NCI-H82 treated with DMSO at 0.1 percent for 48 hours (cell line): ENCODE data around the gene CDH4.
A peak's percentile ranks its signal among the peaks of the same experiment; 100 is the strongest.

Source experiments
- DNase-seq: peaks from one replicate; lab custom pipeline; 2025; ENCODE audit not compliant: unreplicated experiment; lab: John Stamatoyannopoulos, UW

The CDH4 gene

DNA sequence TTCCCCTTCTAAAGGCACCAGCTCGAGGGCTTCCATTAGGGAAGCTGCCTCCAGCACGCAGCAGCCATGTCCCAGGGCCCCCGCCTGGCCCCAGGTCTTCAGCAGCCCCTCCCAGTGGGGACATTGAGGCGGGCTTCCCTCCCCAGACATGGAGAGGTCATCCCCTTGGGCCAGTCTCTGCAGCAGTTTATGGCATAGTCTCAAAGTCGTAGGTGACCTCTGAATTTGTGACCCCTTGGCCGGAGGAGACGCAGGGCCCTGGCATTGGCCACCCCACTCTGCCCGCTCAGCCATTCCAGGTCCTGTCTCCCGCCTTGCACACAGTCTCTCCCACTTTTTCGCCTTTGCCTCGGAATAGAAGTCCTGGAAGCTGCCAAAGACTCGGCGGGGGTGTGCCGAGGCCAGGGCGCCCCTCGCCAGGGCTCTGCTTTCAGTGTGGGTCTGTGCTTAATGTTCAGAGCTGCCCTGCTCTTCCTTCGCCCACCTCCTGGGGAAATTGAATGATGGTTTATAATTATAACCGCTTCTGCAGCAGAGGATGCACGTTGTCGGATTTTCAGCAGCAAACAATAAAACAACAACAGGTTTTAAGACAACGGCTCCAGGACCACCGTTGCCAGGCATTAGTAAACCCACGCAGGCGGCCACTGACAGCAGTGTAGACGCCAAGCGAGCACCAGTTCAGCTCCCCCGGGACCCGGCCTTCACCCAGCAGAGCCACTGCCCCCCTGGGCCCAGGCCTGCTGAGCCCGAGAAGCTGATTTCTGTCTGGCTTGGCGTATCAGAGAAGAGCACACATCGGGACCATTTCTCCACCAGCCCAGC, 626.6 kb downstream of the CDH4 start:
- DNase-seq: no peak

DNA sequence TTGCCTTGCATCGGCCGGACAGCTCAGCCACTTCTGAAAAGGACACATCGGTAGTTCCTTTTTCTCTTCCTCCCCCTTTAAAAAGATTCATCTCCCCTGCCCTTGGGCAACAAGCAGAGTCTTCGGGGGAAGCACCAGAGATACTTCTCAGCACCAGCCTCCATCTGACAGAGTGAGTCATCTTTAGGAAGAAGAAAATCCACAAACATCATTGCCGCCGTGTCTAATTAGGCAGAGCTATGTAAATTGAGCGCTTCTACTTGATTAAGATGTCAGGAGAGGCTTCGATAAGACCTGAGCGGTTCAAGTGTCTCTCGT, 627.2 kb downstream of the CDH4 start:
- no peak for DNase-seq

DNA sequence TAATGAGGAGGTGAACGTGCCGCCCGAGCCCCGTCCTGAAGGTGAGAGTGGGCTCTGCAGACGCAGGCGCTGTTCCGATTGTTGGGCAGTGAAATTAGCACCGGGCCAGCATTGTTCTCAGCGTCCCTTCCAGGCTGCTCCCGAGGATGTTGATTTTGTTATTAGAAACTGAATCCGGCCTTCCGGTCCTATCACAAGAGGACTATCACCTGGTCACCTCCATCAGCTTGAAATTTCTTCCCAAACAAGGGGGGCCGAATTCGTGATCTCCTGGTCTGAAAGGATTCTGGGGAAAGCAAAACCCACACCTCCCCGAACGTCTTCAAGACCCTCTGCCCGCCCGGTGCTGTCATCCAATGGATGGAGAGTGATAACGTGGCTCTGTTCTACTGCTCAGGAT, 627.6 kb downstream of the CDH4 start:
- no peak for DNase-seq

DNA sequence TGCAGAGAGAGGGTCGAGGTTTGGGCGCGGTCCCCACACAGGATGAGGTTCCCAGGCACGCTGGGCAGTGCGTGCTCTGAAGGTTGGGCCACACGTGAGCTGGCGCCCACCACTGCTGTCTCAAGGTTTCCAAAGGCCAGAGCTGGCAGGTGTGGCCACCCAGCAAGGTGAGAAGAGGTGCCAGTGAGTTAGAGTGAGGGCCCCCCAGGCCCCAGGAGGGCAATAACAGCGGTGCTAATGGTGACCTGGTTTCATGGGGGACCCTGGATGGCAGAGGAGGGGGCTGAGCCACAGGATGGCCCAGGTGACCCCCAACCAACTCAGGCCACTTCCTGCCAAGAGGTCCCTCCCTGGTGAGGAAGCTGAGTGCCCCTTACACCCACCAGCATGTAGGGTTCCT, 628.6 kb downstream of the CDH4 start:
- no peak for DNase-seq

DNA sequence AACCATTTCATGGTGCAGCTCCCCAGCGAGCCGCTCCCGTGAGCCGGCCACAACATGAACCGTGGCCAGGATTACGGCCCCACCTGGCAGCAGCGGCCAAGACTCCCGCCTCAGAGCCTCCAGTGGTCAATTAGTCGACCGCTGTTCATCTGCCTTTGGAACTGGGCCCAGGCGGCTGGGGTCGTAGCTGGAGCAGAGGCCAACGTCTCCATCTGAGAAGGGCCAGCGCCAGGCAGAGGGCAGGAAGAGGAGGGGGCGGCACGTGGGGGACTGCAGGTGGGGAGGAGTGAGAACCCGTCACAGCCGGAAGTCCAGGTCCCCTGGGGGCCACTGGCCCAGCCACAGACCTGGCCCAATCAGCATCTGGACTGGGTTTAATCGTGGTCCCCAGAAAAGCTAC, 629.4 kb downstream of the CDH4 start:
- DNase-seq: no peak

DNA sequence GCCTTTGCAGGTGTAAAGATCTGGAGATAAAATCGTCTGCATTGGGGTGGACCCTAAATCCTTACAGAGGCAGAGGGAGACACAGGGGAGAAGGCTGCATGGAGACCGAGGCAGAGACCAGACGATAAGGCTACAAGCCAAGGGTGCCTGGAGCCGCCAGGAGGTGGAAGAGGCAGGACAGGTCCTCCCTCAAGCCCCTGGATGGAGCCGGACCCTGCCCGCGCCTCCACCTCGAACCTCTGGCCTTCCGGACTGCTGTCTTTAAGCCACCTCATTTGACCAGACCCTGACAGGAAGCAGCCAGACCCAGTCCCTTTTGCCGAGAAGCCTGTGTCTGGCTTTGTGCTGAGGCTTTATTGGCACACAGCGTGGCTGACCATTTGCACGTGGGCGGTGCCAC, 629.8 kb downstream of the CDH4 start:
- DNase-seq: no peak

DNA sequence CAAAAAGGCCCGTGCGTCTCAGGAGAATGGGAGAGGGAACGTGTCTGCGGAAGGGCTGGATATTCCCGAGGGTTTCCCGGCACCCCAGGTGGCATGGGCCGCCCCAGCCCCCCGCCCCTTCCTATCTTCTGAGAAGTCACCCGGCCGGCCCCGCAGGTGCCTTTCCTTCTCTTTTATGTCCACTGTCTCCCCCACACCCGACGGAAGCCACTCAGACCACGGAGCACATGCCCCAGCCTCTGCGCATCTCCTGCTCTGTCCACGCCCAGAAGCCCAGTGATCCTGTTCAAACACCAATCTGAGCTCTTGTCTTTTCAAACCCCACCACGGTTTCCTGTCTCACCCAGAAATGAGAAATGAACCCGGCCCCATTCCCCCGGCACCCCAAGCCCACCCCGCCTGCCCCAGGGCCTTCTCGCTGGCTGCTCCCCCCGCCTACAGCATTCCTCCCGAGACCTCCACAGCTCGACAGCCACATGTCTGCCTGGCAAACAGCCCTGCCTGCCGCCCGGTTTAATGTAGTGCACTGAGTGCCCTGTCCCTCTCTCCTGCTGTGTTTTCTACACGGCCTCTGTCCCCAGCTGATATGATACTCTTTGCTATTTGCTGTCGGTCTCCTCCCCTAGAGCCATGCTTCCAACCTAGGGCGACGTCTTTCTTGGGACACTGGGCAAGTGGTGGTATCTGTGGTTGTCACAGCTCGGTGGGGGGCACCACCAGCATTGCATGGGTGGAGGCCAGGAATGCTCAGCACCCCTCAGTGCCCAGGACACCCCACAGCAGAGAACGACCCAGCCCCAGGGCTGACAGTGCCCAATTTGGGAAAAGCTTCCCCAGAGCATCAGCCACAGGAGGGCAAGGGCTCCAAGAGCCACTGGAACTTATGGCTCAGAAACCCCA, 630.9 kb downstream of the CDH4 start:
- DNase-seq: no peak

DNA sequence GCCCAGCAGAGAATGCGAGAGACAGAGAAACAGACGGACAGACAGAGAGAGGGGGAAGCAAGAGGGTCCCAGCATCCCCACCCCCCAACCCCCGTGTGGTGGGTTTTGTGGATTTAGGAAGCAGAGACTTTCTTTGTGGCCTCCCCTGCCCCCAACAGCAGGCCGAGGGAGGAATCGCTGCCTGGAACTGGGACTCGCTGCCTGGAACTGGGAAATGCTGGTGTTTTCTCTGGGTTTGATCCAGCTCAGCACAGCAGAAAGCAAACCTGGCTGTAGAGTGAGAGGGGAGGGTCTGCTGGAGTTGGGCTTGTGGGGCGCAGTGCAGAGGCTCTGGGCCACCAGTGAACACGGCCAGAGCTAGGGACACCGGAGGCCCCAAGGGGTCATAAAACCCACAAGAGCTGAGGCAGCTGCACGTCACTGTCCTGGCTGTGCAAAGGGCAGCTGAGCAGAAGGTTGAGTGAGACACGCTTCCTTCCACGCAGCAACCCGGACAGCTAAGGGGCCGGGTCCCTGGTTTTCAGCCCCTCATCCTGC, 631.9 kb downstream of the CDH4 start:
- DNase-seq: no peak

DNA sequence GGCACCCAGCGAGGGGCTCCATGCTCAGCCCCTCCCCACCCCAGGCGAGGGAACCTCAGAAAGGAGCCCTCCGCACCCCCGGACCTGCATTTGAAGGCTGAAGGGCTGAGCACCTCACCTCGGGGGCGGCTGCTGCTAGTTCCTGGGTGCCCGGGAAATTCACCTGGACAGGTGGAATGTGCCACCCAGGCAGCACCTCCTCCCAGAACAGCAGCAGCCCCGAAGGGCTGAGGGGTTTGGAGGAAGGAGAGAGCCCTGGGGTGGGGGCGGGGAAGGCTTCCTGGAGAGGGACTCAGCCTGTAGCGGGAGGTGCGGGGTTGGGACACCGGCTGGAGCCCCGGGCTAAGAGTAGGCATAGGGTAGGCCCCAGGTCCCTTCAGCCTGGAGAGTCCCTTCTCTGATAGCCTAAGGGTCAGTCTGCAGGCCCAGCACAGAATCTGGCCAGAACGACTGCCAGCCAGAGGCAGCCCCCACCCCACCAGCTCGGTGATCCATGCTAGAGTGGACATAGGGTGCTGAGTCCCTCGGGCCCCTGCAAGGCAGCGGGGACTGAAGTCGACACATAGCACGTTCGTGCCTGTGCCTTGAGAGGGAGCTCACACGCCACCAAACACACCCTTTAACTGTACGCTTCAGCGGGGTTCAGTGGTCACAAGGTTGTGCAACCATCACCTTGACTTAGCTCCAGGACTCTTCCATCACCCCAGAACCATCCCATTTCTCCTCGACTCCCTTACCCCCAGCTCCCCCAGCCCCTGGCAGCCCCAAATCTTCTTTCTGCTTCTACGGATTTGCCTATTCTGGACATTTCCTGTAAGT, 632.7 kb downstream of the CDH4 start:
- no peak for DNase-seq

DNA sequence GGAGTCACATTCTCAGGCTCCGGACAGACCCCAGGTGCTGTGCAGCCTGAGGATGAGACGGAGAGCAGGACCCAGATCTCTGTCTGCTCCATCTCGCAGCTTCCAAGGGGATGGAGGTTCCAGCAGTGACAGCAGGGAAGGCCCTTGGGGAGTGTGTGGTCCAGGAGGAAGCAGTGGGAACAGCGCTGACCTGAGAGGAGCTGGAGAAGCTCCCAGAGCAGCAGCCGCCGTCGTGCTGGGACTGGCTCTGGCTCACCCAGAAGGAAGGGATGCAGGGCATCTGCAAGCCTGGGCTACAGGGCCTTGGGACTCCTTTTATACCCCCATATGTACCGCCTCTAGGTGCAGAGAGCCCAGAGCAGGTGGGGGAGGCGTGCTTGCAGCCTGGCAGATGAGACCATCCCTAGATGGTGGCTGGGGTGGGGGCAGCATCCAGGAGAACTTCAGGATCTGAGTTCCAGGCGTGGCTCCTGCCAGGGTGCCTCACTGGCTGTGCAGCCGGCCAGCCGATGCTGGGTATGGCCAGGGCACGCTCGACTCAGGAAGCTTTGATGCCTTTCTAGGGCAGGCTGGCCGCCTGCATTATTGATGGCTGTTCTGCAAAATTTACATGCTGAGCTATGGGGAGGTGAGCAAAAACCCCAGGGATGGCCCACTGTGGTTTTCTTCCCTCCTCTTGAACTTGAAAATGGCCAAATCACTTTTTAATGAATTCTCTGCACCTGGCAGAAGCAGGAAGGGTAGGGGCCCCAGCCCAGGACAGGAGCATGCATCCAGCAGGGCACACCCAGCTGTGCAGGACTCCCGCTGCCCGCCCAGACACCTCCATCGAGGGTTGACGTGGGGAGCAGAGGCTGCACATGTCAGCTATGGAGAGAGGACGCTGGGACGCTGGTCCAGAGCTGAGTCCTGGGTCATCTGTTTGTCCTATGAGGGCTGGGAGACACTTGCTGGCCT, 634.0 kb downstream of the CDH4 start:
- no peak for DNase-seq

DNA sequence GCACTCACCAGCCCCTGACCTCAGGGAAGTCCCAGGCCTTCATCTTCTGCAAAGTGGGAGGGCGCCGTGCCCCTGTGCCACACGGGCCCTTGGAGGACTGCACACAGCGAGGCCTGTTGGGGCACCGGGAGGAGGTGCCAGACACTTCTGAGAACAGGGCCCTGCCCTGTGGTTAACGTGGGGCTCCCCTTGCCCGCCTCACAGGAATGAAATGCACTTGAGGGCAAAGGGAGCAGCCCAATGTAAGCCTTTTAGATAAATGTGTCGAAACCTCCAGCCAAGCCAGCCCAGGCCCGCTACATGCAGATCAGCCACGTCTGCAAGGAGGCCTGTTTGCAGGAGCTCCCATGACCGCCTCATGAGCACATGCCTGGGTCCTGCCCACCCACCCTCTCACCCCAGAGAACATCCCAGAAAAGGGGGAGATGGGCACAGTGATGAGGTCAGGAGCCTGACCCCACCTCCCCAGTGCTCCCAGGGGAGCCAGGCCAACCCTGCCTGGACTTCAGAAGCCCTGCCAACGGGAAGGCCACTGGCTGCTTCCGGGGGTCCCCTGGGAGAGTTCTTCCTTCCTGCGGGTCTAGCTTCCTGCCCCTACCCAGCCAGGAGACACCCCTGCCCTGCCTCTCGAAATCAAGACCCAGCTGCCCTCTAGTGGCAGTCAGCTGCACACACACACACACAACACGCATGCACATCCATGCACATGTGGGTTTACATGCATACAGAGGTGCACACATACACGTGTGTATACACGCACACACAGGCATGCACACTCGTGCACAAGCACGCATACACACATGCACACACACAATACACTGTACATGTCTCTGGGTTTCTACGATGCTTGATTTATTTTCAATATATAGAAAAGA, 634.9 kb downstream of the CDH4 start:
- DNase-seq: peak; percentile 1

DNA sequence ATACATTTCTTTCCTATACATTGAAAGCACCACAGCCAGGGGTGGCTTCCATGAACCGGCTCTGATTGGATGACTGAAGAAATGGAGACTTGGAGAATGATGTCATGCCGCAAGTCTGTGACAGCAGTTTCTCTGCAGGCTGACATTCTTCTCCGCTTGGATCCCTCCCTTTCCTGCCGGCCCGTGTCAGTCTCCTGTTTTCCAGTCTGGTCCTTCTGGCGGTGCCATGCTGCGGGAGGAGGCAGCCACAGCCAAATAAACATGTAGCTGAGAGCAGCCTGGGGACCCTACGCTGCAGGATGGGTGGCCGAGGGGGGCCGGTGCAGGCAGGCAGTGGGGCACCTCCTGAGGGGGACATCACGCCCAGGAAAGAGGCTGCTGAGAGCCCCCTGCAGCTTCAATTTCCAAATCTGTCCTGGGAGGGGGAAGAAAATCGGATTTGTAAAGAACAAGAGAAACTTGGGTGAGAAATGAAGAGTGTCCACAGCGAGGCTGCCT, 635.6 kb downstream of the CDH4 start:
- DNase-seq: no peak

DNA sequence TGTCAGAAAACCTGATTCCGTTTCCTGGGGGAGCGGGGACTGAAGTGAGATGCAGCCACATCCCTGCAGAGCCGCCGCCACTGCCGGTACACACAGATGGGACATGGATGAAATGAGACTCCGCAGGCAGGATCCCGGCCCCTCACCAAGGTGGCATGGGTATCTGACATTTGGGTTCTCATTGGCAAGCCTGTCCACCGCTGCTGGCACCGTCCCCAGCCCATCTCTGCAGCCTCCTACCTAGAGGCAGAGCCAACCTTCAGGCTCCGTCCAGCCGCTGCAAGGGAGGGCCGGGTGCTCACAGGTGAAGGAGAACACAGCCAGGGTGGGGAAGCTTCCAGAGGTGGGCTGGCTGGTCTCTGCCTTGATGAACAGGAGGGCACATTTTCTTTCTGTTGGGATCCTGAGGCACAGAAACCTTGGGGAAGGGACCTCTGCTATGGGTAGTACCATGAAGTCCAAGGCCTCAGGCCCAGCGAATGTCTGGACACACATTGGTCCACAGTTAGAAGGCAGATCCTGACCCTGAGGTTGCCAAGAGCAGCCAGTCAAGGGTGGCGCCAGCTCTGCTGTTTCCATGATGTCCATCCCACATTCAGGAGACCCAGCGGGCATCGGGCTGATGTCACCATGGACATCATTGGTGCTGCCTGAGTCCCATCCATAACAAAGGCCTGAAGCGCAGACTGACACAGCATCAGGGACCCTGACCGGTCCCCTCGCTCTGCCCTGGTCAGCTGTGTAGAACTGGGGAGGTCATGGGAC, 636.2 kb downstream of the CDH4 start:
- DNase-seq: no peak

DNA sequence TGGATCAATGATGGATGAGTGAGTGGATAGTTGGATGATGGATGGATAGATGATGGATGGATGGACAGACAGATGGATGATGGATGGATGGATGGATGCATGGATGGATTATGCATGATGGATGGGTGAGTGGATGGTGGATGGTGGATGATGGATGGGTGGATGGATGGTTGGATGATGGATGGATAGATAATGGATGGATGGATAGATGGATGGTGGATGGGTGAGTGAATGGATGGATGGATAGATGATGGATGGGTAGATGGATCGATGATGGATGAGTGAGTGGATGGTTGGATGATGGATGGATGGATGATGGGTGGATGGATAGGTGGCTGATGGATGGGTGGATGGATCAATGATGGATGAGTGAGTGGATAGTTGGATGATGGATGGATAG, 637.6 kb downstream of the CDH4 start:
- DNase-seq: no peak

DNA sequence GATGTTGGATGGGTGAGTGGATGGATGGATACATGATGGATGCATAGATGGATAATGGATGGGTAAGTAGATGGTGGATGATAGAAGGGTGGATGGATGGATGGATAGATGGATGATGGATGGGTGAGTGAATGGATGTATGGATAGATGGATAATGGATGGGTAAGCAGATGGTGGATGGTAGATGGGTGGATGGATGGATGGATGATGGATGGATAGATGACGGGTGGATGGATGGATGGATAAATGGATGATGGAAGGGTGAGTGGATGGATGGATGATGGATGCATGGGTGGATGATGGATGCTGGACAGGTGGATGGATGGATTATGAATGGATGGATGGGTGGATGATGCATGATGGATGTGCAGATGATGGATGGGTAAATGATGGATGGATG, 638.1 kb downstream of the CDH4 start:
- no peak for DNase-seq

DNA sequence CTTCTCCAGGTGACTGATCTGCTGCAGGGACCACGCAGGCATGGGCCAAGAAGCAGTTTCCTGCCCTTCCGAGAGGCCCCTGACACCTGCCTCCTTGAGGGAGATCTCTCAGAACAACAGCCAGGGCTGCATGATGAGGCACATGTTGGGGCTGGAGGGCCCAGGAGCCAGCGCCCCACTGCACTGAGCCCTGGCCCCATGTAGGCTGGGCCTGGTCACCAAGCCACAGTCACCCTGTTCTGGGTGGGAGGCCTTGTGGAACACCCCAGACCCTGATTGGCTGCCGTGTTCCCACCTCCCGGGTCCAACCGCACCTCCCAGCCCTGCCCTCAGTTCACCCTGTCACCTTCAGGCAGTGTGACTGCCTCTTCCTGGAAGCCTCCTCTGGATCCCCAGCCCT, 639.4 kb downstream of the CDH4 start:
- no peak for DNase-seq

DNA sequence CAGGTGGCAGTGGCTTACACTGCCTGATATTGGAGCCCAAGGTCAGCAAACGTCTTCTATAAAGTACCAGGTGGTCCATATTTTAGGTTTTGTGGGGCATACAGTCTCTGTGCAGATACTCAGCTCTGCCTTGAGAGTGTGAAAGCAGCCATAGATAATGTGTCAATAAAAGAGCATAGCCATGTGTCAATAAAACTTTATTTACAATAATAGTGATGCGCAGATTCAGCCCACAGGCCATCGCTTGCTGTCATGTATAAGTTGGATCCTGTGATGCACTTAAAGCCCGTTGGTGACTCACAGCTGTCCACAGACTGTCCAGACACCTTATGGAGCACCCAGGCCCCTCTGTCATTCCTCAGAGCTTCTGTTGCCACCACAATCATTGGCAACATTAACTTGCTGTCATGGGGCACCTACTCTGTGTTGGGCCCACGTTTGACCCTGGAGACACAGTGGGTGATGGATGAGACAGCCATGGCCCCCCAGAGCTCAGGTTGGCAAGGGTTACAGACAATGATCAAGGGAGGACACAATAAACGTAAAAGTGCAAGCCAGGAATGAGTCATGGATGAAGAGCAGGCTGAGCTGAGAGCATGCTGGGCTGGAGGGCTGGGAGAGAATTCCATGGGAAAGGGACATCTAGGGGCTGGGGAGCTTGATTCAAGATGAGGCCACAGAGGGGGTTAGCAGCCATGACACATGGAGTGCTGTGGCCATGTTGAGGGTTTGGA, 640.0 kb downstream of the CDH4 start:
- no peak for DNase-seq

DNA sequence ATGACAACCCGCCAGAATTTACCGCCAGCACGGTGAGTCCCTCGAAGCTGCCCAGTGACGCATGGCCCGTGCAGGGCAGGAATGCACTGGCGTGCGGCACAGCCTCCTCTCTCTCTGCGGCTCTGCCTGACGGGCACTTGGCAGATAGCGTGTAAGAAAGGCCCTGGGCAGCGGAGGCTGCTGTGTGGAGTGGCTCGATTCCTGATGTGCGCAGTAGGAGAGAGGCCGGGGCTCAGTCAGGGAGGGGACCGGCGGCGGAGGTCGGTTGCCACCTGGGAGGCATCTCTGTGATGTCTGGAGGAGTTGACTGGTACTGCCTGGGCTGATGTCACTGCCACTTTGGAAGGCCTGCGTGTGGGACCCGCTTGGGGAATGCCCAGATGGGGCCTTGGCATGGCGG, 643.0 kb downstream of the CDH4 start:
- no peak for DNase-seq
